Measurements from ENCODE around the gene GSX2.

The GSX2 gene

DNA sequence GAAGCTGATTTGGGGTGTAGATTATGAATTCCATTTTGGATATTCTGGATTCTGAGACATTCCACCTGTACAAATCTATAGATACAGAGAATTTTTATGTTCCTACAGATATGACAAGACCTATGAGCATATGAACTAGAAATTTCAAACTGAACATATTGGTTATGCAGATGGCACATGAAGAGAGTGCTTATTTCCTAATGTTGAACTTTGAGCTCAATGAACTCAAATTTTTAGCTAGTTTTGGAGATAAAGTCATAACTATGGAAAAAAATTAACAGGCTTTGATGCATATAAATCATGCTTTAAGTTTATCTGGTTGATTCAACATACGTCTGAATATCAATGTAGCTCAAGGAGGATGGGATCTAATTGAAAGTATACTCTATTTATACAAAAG, 44.5 kb upstream of the GSX2 start:
- TF ChIP-seq ZFP3 (CRISPR knock-in tag; IDR thresholded peaks at IDR 0.05) = no peak
- no peak for TF ChIP-seq SNAI2 (CRISPR knock-in tag; IDR thresholded peaks at IDR 0.05)
- no peak for TF ChIP-seq ZC3H10 (CRISPR knock-in tag; IDR thresholded peaks at IDR 0.05)
- no peak for TF ChIP-seq CSDC2 (CRISPR knock-in tag; IDR thresholded peaks at IDR 0.05)
- TF ChIP-seq, protein P1, sequence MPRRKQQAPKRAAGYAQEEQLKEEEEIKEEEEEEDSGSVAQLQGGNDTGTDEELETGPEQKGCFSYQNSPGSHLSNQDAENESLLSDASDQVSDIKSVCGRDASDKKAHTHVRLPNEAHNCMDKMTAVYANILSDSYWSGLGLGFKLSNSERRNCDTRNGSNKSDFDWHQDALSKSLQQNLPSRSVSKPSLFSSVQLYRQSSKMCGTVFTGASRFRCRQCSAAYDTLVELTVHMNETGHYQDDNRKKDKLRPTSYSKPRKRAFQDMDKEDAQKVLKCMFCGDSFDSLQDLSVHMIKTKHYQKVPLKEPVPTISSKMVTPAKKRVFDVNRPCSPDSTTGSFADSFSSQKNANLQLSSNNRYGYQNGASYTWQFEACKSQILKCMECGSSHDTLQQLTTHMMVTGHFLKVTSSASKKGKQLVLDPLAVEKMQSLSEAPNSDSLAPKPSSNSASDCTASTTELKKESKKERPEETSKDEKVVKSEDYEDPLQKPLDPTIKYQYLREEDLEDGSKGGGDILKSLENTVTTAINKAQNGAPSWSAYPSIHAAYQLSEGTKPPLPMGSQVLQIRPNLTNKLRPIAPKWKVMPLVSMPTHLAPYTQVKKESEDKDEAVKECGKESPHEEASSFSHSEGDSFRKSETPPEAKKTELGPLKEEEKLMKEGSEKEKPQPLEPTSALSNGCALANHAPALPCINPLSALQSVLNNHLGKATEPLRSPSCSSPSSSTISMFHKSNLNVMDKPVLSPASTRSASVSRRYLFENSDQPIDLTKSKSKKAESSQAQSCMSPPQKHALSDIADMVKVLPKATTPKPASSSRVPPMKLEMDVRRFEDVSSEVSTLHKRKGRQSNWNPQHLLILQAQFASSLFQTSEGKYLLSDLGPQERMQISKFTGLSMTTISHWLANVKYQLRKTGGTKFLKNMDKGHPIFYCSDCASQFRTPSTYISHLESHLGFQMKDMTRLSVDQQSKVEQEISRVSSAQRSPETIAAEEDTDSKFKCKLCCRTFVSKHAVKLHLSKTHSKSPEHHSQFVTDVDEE (CRISPR knock-in tag; IDR thresholded peaks at IDR 0.05) = no peak
- TF ChIP-seq, protein P2, sequence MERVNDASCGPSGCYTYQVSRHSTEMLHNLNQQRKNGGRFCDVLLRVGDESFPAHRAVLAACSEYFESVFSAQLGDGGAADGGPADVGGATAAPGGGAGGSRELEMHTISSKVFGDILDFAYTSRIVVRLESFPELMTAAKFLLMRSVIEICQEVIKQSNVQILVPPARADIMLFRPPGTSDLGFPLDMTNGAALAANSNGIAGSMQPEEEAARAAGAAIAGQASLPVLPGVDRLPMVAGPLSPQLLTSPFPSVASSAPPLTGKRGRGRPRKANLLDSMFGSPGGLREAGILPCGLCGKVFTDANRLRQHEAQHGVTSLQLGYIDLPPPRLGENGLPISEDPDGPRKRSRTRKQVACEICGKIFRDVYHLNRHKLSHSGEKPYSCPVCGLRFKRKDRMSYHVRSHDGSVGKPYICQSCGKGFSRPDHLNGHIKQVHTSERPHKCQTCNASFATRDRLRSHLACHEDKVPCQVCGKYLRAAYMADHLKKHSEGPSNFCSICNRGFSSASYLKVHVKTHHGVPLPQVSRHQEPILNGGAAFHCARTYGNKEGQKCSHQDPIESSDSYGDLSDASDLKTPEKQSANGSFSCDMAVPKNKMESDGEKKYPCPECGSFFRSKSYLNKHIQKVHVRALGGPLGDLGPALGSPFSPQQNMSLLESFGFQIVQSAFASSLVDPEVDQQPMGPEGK (CRISPR knock-in tag; IDR thresholded peaks at IDR 0.05; ENCODE audit: borderline replicate concordance) = no peak
- TF ChIP-seq TOX (CRISPR knock-in tag; IDR thresholded peaks at IDR 0.05; ENCODE audit: borderline replicate concordance) = no peak
- TF ChIP-seq PPARA (CRISPR knock-in tag; IDR thresholded peaks at IDR 0.05; ENCODE audit: borderline replicate concordance) = no peak
- TF ChIP-seq ZNF565 (CRISPR knock-in tag; conservative IDR thresholded peaks at IDR 0.05; ENCODE audit: low read depth) = no peak
- TF ChIP-seq, protein P3, sequence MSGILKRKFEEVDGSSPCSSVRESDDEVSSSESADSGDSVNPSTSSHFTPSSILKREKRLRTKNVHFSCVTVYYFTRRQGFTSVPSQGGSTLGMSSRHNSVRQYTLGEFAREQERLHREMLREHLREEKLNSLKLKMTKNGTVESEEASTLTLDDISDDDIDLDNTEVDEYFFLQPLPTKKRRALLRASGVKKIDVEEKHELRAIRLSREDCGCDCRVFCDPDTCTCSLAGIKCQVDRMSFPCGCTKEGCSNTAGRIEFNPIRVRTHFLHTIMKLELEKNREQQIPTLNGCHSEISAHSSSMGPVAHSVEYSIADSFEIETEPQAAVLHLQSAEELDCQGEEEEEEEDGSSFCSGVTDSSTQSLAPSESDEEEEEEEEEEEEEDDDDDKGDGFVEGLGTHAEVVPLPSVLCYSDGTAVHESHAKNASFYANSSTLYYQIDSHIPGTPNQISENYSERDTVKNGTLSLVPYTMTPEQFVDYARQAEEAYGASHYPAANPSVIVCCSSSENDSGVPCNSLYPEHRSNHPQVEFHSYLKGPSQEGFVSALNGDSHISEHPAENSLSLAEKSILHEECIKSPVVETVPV (CRISPR knock-in tag; IDR thresholded peaks at IDR 0.05) = no peak
- TF ChIP-seq ZNF70 (CRISPR knock-in tag; IDR thresholded peaks at IDR 0.05) = no peak
- TF ChIP-seq BACH2 (CRISPR knock-in tag; IDR thresholded peaks at IDR 0.05; ENCODE audit: borderline replicate concordance) = no peak
- TF ChIP-seq ISL1 (CRISPR knock-in tag; IDR thresholded peaks at IDR 0.05) = no peak
- TF ChIP-seq TCF4 (CRISPR knock-in tag; IDR thresholded peaks at IDR 0.05; ENCODE audit: borderline replicate concordance) = no peak
- no peak for TF ChIP-seq ZNF8 (CRISPR knock-in tag; IDR thresholded peaks at IDR 0.05)
- no peak for TF ChIP-seq OSR1 (CRISPR knock-in tag; IDR thresholded peaks at IDR 0.05)
- TF ChIP-seq GLIS3 (CRISPR knock-in tag; IDR thresholded peaks at IDR 0.05) = no peak
- no peak for TF ChIP-seq RARB (CRISPR knock-in tag; IDR thresholded peaks at IDR 0.05)
- ATAC-seq = no peak

DNA sequence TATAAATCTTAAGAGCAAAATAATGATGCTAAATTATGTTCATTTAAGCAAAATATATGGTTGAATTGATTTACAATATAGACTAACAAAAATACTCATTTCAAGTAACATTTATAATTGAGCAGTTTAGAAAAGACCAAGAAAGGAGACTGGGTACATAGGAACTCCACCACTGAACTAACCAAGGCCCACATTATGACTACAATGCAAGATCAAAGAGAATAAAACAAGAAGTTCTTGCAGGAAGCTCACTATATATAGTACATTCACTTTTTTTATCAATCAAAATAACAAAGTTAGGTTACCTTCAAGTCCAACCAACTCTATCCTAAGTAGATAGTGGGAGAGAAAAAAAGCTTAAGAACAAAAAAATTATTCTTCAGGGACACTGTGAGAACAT, 43.6 kb upstream of the GSX2 start:
- no peak for TF ChIP-seq ESRRG (CRISPR knock-in tag; IDR thresholded peaks at IDR 0.05)
- TF ChIP-seq ISL1 (CRISPR knock-in tag; IDR thresholded peaks at IDR 0.05) = no peak
- TF ChIP-seq ZNF8 (CRISPR knock-in tag; IDR thresholded peaks at IDR 0.05) = no peak
- no peak for TF ChIP-seq ZFP30 (CRISPR knock-in tag; IDR thresholded peaks at IDR 0.05)
- TF ChIP-seq, protein P4, sequence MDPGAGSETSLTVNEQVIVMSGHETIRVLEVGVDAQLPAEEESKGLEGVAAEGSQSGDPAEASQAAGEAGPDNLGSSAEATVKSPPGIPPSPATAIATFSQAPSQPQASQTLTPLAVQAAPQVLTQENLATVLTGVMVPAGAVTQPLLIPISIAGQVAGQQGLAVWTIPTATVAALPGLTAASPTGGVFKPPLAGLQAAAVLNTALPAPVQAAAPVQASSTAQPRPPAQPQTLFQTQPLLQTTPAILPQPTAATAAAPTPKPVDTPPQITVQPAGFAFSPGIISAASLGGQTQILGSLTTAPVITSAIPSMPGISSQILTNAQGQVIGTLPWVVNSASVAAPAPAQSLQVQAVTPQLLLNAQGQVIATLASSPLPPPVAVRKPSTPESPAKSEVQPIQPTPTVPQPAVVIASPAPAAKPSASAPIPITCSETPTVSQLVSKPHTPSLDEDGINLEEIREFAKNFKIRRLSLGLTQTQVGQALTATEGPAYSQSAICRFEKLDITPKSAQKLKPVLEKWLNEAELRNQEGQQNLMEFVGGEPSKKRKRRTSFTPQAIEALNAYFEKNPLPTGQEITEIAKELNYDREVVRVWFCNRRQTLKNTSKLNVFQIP (CRISPR knock-in tag; IDR thresholded peaks at IDR 0.05; ENCODE audit: borderline replicate concordance, low read depth) = no peak
- TF ChIP-seq, protein P3 (CRISPR knock-in tag; IDR thresholded peaks at IDR 0.05) = no peak
- no peak for TF ChIP-seq SNAI2 (CRISPR knock-in tag; IDR thresholded peaks at IDR 0.05)
- no peak for TF ChIP-seq ZC3H10 (CRISPR knock-in tag; IDR thresholded peaks at IDR 0.05)
- no peak for TF ChIP-seq TOX (CRISPR knock-in tag; IDR thresholded peaks at IDR 0.05; ENCODE audit: borderline replicate concordance)
- TF ChIP-seq ZFP3 (CRISPR knock-in tag; IDR thresholded peaks at IDR 0.05) = no peak
- no peak for ATAC-seq

DNA sequence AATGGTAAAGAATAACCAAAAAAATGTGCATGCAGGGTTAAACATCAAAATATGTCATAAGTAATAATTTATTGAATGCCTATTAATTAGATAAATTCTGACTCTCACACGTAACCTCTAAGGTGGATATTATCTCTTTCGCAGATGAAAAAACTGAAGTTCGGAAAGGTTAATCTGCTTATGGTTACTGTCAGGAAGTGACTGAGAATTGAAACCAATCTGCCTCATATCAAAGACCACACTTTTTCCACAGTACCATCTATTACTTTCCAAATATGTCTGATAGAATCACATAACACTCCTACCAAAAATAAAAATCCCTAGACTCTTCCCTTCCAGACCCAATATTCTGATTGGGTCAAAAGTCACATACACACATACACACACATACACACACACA, 41.8 kb upstream of the GSX2 start:
- ATAC-seq = 0 out of 3 replicates have a peak, but pooled peaks have one; percentile 13

More for the DNA sequence above, 41.8 kb upstream of the GSX2 start:
- no peak for TF ChIP-seq ZFP3 (CRISPR knock-in tag; IDR thresholded peaks at IDR 0.05)
- TF ChIP-seq ZNF565 (CRISPR knock-in tag; conservative IDR thresholded peaks at IDR 0.05; ENCODE audit: low read depth) = no peak
- TF ChIP-seq, protein P5, sequence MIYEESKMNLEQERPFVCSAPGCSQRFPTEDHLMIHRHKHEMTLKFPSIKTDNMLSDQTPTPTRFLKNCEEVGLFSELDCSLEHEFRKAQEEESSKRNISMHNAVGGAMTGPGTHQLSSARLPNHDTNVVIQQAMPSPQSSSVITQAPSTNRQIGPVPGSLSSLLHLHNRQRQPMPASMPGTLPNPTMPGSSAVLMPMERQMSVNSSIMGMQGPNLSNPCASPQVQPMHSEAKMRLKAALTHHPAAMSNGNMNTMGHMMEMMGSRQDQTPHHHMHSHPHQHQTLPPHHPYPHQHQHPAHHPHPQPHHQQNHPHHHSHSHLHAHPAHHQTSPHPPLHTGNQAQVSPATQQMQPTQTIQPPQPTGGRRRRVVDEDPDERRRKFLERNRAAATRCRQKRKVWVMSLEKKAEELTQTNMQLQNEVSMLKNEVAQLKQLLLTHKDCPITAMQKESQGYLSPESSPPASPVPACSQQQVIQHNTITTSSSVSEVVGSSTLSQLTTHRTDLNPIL (CRISPR knock-in tag; IDR thresholded peaks at IDR 0.05; ENCODE audit: low read depth) = no peak
- TF ChIP-seq ISL1 (CRISPR knock-in tag; IDR thresholded peaks at IDR 0.05) = no peak
- TF ChIP-seq, protein P3 (CRISPR knock-in tag; IDR thresholded peaks at IDR 0.05) = no peak
- TF ChIP-seq TCF4 (CRISPR knock-in tag; IDR thresholded peaks at IDR 0.05; ENCODE audit: borderline replicate concordance) = no peak
- TF ChIP-seq, protein P2 (CRISPR knock-in tag; IDR thresholded peaks at IDR 0.05; ENCODE audit: borderline replicate concordance) = no peak
- TF ChIP-seq ESRRG (CRISPR knock-in tag; IDR thresholded peaks at IDR 0.05) = no peak
- no peak for TF ChIP-seq TOX (CRISPR knock-in tag; IDR thresholded peaks at IDR 0.05; ENCODE audit: borderline replicate concordance)
- TF ChIP-seq ZFP30 (CRISPR knock-in tag; IDR thresholded peaks at IDR 0.05) = no peak
- no peak for TF ChIP-seq CSDC2 (CRISPR knock-in tag; IDR thresholded peaks at IDR 0.05)
- TF ChIP-seq GLIS3 (CRISPR knock-in tag; IDR thresholded peaks at IDR 0.05) = no peak
- no peak for TF ChIP-seq ZC3H10 (CRISPR knock-in tag; IDR thresholded peaks at IDR 0.05)
- no peak for TF ChIP-seq ZNF8 (CRISPR knock-in tag; IDR thresholded peaks at IDR 0.05)
- no peak for TF ChIP-seq RARB (CRISPR knock-in tag; IDR thresholded peaks at IDR 0.05)
- no peak for TF ChIP-seq BACH2 (CRISPR knock-in tag; IDR thresholded peaks at IDR 0.05; ENCODE audit: borderline replicate concordance)

Data from SK-N-SH treated with all-trans-retinoic acid at 6 μM for 48 hours (cell line).